Measurements from ENCODE around the gene MANSC1. TPM values are rescaled to one million over a fixed set of nuclear protein-coding genes. Genes with fewer than 3 reads are reported as not detected.
"Not testable (repeated sequence)": the region's sequence is repeated elsewhere in the genome, so short reads cannot be mapped to it uniquely, and the experiment has no call there.

The MANSC1 gene
- total RNA-seq, 1 donor from 2014 or later = 5.5 TPM

- no peak for DNase-seq (ENCODE audit: low read depth in 2 of 2)
Observed at GRCh38 chr12:12365931-12366431, 15.9 kb upstream of the MANSC1 start.

- no peak for DNase-seq (ENCODE audit: low read depth in 2 of 2)
Observed at GRCh38 chr12:12365446-12365802, 15.4 kb upstream of the MANSC1 start.

DNA sequence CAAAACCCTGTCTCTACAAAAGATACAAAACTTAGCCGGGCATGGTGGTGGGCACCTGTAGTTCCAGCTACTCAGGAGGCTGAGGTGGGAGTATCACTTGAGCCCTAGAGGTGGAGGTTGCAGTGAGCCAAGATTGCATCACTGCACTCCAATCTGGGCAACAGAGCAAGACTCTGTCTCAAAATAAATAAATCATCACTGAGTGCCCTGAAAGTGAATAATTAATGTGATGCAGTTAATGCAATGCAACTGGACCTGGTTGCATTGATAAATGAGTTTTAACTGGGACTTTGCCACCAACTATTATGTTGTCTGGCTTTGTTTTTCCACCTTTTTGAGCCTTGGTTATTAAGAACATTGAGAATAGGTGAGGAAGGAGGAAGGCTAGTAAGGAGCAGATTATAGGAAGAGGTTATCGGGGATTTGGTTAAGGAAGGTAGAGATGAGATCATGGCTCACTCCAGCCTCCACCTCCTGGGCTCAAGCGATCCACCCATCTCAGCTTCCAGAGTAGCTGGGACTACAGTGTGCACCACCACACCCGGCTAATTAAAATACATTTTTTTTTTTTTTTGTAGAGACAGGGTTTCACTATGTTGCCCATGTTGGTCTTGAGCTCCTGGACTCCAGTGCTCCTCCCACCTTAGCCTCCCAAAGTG, 14.9 kb upstream of the MANSC1 start:
- no peak for DNase-seq (ENCODE audit: low read depth in 2 of 2)

DNA sequence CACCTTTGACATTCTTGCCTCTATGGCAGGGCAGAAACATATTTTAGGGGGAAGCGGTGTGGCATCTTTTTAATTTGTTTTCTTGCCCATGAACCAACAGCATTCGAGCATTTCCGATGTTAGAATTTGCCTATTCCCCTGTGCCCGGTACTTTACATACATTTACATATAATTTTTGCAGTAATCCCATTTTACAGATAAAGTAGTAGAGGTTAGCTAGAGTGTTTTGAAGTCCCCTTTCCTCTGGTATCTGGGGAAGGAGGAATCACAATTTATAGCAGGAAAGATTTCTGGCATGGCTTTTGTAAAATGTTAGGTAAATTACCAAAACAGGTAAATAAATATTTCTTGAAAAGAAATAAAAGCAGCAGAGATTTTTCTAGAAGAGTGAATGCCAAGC, 8.5 kb upstream of the MANSC1 start:
- DNase-seq (ENCODE audit: low read depth in 2 of 2) = no peak

DNA sequence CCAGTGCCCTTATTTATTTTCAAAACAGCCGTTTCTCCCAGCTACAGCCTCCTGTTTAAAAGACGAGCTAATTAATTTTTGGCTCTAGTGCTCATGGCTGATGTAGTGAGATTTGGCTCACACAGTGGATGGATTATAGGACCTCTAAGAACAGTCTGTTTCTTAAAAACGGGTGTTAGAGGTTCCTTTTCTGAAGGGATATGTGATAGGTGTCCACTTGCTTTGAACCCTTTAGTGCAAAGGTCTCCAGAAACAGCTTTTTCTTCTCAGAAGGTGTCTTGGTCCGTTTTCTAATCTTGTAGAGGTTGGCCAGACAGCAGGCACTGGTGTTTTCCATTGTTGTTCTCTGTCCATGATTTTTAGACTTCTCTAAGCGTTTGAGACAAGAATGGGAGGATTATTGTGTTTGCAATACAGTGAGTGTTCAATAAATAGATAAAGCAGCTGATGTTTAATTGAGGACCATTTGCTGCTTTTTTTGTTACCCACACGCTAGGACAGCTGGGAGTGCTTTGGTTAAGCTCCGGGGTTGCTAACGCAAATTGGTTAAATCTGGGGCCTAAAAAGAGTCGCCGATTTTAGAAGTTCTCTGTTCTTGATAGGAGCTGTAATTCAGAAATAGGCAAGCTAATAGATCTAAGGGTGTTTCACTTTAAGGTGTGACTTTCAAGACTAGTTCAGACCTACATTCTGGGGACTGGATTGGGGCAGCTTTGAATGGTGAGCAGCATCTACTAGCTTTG, 7.8 kb upstream of the MANSC1 start:
- DNase-seq (ENCODE audit: low read depth in 2 of 2) = no peak

- DNase-seq (ENCODE audit: low read depth in 2 of 2) = peak; percentile 84 to 89
Observed at GRCh38 chr12:12356896-12357718, 7.1 kb upstream of the MANSC1 start, which contains the start of gene BORCS5. BORCS5 (plus strand) TSS chr12:12357078; CDS start chr12:12357452, 374 bp downstream.

GRCh38 chr12:12356467-12356895, 6.4 kb upstream of the MANSC1 start:
- DNase-seq (ENCODE audit: low read depth in 2 of 2) = no peak

- DNase-seq (ENCODE audit: low read depth in 2 of 2) = no peak
Observed at GRCh38 chr12:12353807-12354206, 3.8 kb upstream of the MANSC1 start.

GRCh38 chr12:12353276-12353675, 3.2 kb upstream of the MANSC1 start:
- no peak for DNase-seq (ENCODE audit: low read depth in 2 of 2)

DNA sequence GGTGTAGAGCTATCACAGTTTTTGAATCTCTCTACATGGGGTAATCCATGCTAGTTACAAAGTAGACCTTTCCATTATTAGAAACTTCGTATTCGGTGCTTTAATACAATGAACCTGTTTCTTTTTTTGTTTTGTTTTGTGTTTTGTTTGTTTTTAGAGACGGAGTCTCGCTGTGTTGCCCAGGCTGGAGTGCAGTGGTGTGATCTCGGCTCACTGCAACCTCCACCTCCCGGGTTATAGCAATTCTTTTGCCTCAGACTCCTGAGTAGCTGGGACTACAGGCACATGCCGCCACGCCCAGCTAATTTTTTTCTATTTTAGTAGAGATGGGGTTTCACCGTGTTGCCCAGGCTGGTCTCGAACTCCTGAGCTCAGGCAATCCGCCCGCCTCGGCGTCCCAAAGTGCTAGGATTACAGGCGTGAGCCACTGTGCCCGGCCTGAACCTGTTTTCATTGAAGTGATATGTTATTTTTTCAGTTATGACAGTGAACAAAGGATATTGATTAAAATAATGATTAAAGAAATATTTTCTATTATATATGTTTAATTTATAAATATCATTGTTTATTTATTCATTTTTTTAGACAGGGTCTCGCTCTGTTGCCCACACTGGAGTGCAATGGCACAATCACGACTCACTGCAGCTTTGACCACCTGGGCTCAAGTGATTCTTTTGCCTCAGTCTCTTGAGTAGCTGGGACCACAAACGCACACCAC, 1.6 kb upstream of the MANSC1 start:
- DNase-seq (ENCODE audit: low read depth in 2 of 2) = not testable (repeated sequence)

DNA sequence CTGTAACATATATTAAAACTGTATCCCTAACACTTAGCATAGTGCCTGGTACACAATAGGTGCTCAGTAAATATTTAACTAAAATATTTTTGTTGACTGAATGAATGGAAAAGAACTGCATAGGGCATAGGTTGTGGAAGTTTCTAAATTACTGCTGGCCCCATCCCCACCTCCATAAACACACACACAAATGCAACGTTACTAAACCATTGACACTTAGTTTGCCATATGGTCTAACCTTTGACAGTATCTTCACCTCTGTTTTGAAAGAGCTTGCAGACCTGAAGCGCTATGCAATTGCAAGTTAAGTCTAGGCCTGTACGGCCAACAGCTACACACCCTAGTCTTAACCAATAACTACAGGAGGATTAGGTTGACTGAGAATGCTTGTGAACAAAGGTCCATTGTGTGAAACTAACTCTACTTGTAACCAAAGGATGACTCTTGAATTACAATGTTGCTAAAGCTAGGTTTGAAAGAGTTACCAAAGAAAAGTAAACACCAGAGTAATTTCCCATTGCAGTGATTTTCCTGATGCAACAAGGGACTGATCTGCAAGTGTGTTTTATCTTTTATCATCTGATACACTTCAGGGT, 924 bp upstream of the MANSC1 start:
- DNase-seq (ENCODE audit: low read depth in 2 of 2) = no peak

DNA sequence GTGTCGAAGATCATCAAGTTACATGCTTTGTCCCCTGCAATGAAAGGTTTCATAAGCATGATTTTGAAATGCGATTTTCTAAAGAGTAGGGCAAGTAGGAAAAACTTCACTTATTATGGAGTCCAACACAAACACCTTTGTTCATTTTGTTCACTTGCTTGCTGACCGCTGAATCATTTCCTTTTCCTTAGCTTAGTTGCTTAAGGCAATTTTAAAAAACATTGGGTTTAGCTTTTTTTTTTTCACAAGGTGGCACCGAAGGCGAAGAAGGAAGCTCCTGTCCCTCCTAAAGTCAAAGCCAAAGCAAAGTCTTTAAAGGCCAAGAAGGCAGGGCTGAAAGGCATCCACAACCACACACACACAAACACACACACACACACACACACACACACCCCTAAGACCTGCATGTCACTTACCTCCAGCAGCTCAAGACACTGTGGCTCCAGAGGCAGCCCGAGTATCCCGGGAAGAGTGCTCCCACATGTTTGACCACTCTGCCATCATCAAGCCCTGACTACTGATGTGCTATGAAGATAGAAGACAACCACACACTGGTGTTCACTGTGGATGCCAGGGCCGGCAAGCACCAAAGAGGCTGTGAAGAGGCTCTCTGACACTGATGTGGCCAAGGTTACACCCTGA, 11.4 kb downstream of the MANSC1 start:
- peak in 1 of 2 donors; percentile 87 for DNase-seq (ENCODE audit: low read depth in 2 of 2)

DNA sequence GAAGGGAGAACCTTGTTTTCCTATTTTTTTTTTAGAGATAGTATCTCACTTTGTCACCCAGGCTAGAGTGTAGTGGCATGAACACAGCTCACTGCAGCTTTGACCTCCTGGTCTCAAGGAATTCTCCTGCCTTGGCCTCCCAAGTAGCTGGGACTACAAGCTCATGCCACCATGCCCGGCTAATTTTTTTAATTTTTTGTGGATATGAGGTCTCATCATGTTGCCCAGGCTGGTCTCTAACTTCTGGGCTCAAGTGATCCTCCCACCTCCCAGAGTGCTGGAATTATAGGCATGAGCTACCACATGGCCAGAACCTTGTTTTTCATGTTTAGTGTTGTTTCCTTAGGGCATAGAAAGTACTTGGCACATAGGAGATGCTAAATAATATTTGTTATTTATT, 13.5 kb downstream of the MANSC1 start:
- no peak for DNase-seq (ENCODE audit: low read depth in 2 of 2)

GRCh38 chr12:12336049-12336411, 14.0 kb downstream of the MANSC1 start:
- DNase-seq (ENCODE audit: low read depth in 2 of 2) = peak in 1 of 2 donors; percentile 37

DNA sequence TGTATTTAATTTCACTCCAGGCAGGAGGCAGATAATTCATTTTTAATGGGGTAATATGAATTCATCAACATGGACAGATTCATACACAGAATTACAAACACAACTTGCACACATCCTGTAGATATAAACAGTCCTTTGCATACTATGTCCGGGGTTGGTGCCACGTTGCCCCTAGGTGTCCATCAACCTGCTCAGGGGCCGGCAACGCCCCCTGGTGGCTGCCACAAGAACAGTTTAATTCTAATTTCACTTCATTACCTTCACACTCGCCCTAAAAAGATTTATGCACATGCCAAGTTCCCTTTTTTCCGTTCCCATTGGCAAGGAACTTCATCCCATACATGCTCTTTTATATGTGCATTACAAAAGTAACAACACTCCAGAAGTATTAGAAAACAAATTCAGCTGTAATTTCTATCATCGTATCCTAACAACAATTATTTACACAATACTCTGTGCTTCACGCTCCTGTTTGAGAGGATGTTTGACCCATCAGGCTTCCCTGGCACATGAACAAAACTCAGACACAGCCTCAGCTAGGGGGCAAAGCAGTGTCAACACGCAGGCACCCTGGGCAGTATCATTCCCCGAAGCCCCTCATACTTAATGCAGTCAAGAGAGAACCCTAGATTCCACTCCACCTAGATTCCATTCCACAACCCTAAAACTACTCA, 15.5 kb downstream of the MANSC1 start:
- peak; percentile 25 to 75 for DNase-seq (ENCODE audit: low read depth in 2 of 2)

- DNase-seq (ENCODE audit: low read depth in 2 of 2) = peak; percentile 17 to 84
Observed at GRCh38 chr12:12333407-12334366, 16.4 kb downstream of the MANSC1 start.

DNA sequence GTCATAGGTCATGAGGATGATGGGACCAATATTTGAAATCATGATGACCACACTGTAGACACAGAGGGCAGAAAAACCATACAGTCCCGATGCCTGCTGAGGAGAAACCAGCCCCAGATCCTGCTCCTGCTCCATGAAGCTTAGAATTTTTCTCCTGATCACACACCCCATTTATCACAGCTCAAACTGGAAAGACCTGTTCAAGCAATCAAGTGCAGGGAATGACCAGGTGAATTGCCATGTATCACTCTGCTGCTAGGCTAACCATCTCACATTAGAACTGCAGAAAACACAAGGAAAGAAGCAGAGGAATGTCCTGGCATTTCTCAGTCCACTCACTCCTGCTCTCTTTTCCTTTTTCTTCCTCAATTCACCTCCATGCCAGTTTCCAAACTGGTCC, 18.1 kb downstream of the MANSC1 start:
- DNase-seq (ENCODE audit: low read depth in 2 of 2) = no peak

GRCh38 chr12:12331244-12331771, 18.7 kb downstream of the MANSC1 start:
- DNase-seq (ENCODE audit: low read depth in 2 of 2) = no peak

All from dermis microvascular lymphatic vessel endothelial cell (primary cell).